Renal cortical epithelial cell (primary cell): ENCODE measurements around the gene LHPP. TPM values are rescaled to one million over a fixed set of nuclear protein-coding genes. Genes with fewer than 3 reads are reported as not detected.
"Not testable (repeated sequence)": the region's sequence is repeated elsewhere in the genome, so short reads cannot be mapped to it uniquely, and the experiment has no call there.

Experiments
- DNase-seq: peaks from one replicate; pipeline ENCODE4 v3.0.0-alpha.2; 2011; ENCODE audit warnings: low read depth
- total RNA-seq: library from RNA; depleted of rRNA; stranded (reverse); fragments of >200 nt; gene quantifications from 2 replicates; pipeline ENCODE4 v1.2.3, GENCODE V29; 2014

The LHPP gene
- total RNA-seq, 1 donor from 2014 or later: 18.1 TPM

DNA sequence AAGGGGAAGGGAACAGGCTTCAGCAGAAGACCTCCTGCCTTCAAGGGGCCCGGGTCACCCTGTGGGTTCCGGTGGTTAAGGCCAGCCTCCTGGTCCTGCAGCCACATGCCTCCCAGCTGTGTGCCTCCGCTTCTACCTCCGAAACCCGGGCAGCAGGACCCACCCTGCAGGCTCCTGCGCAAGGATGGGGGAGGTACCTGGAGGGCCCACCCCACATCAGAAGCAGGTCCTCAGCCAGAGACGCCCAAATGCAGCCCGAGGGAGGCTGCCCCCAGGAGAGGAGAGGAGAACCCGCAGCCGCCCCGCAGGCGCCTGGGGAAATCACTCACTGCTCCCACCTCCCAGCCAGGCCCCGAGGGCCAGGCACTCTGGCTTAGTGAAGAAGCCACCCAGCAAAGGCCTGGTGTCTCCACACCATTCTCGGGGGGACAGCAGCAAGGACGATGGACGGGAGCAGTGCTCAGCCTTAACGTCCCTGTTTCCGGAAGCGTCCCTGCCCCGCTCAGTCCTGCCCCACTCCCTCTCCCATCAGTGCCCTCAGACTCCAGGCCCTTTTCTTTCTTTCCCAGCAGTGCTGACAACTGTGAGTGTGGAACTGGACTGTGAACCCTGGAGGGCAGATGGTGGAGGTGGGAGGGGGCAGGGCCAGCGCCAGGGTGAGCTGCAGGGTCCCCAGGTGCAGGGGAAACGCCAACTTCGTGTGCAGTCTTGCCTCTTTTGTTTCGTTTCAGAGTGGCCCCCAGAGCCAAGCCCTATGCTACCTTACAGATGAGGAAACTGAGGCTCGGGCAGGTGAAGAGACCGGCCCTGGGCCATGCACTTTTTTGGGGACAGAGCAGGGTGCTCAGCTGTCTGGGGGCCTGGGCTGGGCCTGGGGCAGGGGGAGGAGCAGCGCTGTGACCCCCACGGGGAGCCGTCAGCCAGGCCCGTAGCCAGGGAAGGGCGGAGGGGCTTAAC is 144.5 kb downstream of the LHPP start:
- DNase-seq: no peak

DNA sequence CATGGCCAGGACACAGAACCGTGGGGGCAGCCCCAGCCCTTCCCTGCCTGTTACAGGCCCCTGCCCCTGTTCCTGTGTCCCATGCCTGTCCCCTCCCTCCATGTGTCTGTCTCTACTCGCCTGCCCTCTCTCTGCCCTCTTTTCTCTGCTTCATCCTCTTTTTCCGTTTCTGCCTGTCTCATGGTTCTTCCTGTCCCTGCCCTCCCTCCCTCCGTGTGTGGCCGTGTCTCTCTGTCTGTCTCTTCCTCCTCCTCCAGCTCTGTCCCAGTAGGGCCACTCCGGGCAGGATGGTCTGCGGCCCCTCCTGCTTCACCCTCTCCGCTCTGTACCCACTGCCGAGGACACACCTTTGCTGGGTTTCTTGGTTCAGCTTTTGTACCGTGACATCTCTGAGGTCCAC is 145.2 kb downstream of the LHPP start:
- DNase-seq: no peak

DNA sequence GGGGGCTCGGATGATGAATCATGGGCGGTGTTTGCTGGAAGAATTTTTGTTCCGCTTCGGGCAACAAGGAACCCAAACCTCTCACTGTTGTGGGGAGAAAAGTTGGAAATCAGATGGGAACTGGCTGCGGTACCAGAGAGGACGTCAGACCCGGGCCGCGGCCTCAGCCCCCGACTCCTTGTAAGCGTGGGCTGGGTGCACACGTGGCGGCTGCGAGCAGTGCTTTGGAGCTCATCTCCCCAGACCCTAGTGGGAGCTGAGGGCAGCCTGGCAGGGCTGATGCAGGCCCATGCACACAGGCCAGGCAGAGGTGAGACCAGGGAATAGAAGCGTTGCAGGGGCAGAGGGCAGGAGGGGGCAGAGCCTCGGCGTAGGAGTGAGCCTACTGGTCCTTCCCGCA is 146.1 kb downstream of the LHPP start:
- no peak for DNase-seq

DNA sequence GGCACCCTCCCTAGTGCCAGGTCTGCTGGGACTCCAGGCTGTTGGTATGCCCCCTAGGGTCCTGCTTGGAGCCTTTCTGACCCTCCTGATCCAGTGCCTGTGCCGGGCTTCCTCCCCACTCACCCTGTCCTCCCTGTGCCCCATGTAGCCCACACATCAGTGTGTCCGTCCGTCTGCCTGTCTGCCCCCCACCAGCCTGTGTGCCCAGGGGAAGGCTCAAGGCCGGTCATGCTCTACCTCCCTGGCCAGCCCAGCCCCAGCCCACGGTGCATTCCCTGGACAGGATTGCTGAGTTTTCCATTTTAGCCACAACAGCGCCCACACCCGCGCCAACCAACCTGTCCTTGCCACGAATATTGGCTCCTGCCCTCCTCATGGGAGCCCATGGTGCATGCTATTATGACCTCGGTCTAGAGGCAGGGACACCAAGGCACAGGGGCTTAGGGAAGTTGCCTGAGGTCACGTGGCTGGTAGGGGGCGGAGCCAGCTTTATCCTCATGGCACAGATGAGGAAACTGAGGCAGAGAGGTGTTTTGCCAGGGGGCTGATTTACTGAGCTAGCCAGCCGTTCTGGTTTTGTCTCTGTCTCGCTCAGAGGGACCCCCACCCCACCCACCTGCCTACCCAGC is 146.6 kb downstream of the LHPP start:
- no peak for DNase-seq

DNA sequence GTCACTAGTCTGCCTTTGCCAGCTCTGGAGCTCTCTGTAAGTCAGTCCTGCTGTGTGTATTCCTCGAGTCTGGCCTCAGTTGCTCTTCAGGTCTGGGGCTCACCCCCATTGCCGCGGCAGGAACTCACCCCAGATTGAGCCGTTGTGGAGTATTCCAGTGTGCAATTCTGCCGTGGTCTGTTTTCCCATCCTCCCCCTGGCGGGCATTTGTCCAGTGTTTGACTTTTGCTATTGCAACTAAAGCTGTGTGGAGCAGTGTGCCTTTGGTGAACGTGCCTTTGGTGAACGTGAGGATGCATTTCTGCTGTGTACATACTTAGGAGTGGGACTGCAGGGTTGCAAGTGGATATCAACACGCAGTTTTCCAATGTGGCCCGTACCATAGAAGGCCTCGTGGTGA is 148.1 kb downstream of the LHPP start:
- DNase-seq: no peak

DNA sequence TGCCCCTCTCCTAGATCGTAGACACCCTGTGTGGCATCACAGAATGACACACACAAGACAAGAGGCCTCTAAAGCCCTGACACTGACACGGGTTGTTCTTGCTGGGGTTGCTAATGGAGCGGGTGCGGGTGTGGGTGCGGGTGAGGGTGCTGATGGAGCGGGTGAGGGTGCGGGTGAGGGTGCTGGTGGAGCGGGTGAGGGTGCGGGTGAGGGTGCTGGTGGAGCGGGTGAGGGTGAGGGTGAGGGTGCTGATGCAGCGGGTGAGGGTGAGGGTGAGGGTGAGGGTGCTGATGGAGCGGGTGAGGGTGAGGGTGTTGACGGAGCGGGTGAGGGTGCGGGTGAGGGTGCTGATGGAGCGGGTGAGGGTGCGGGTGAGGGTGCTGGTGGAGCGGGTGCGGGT is 148.6 kb downstream of the LHPP start:
- not testable (repeated sequence) for DNase-seq

DNA sequence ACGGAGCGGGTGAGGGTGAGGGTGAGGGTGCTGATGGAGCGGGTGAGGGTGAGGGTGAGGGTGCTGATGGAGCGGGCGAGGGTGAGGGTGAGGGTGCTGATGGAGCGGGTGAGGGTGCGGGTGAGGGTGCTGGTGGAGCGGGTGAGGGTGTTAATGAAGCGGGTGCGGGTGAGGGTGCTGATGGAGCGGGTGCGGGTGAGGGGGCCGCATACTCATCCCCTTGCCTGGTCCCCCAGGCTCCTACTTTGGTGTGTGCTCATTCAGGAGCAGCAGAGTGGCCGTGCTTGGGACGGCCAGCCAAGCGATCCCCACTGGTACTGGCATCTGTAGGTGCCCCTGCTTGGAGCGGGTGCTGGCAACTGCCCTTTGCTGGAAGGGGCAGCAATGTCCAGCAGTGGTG is 149.2 kb downstream of the LHPP start:
- not testable (repeated sequence) for DNase-seq

GRCh38 chr10:124611738-124612137 is 150.1 kb downstream of the LHPP start:
- DNase-seq: no peak

DNA sequence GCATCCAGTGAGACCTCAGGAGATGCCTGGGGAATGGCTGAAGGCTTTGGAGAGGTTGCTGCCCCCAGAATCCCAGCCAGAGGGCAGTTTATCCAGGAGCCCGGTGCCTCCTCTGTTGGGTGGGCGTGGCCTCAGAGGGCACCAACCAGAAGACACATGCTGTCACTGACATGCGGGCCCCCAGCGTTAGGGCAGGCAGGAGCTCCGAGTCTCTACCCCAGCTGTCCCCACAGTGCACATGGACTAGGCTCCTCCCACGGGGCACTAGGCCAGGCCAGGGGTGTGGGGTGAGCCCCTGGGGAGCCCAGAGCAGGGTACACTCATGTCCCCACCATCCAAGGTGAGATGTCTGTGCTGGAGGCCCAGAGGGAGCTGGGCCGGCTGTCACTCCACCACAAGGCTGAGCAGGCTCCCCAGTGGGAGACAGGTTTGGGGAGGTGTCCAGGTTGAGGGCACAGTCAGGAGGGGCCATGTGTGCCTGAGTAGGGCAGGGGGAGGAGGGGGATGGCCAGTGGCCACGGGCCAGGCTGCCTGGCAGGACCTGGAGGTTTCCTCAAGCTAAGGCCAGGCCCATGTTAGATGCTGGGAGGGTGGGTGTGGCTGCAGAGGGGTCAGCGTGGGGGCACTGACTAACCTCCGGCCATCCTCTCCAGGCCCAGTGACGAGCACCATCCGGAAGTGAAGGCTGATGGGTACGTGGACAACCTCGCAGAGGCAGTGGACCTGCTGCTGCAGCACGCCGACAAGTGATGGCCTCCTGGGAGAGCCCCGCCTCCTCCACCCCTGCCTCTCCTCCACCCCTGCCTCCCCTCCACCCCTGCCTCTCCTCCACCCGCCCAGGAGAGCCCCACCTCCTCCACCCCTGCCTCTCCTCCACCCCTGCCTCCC is 151.2 kb downstream of the LHPP start:
- DNase-seq: no peak

DNA sequence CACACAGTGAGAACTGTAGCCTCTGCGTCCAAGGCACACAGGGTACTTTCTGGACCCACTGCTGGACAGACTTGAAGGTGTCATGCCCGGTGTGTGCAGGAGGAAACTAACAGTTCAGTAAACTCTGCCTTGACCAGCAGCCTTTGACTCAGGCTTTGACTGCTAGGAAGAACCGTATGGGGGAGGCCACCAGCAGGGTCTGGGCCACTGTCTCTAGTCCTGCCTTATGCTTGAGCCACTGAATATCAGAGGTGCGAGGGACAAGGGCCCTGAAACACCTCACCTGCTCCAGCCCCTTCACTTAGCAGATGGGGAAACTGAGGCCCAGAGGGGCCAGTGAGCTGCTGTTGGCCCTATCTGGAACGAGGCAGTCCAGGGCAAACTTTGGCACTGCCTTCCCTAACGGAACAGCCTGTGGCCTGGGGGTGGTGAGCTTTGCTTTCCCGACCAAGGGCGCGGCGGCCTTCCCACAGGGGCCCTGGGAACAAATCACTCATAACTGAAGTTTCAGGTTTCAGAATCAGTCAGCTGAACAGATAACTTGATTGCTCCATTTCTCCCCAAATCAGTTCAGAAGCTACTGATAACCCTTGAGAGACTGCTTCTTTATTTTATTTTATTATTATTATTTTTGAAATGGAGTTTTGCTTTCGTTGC is 152.5 kb downstream of the LHPP start:
- DNase-seq: no peak

DNA sequence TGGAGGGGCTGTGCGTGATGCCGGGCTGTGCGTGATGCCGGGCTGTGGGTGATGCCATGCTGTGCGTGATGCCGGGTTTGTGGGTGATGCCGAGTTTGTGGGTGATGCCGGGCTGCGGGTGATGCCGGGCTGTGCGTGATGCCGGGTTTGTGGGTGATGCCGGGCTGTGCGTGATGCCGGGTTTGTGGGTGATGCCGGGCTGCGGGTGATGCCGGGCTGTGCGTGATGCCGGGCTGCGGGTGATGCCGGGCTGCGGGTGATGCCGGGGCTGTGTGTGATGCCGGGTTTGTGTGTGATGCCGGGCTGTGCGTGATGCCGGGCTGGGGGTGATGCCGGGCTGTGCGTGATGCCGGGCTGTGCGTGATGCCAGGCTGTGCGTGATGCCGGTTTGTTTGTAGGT is 153.6 kb downstream of the LHPP start:
- no peak for DNase-seq

DNA sequence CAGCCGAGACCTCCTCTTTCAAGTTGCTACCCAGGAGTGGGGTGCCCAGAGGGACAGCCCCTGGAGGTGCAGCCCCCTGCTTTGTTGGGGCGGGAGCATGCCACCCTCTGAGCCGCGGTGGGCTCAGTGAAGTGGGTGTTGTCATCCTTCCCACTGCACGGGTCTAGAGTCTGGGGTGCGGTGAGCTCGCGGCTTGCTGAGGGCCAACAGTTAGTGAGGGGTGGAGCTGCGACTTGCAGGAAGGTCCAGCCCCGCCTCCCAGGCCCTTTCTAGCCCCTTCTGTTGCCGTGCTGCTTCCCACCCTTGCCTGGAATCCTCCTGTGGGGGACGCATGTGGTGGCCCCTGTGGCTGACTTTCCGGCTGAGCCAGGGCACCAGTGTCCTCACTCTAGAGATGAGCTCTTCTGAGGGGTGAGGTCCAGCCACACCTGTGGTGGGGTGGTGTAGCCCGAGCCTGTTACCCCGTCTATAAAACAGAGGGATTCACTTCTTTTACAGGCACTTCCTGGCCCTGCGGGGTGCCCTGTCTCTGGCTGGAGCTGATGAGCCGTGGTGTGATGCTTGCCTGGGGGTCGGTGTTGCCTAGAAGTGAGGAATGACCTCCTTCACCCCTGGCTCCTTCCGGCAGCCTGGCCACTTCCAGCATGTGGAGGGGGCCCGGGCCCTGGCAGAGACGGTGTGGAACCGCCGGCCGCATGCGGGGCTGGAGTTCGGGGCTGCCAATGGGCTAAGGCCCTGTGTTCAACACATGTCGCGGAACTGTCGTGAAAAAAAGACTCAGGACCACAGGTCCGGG is 154.6 kb downstream of the LHPP start:
- no peak for DNase-seq

- DNase-seq: no peak
Measured at GRCh38 chr10:124616836-124617130, 155.2 kb downstream of the LHPP start.

DNA sequence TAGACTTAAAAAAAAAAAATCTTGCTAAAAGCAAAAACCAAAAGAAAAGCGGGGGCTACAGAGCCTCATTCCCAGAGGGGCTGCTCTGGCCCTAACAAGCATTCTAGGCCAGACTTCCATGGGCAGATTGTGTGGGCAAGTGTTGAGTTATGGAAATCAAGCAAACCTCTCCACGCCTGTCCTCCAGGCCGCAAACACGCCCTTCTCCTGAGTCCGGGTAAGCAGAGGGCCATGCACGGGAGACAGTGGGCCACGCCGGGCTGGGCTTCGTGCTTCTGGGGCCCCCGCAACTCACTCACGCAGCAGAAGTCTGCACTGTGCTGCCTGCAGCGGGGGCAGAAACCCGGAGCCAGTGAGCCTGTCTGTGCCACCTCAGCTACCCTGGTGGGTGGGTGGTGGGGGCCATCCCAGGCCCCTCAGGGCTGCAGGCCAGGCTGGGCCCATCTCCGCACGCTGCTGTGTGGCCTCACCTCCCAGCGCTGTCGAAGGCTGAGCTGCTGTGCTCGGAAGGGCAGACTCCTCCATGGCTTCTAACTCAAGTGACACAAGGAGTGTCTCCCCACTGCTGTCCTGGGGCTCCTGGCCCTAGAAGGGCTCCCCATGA is 156.9 kb downstream of the LHPP start:
- no peak for DNase-seq

GRCh38 chr10:124619195-124619594 is 157.6 kb downstream of the LHPP start:
- no peak for DNase-seq

GRCh38 chr10:124619802-124620490 is 158.3 kb downstream of the LHPP start:
- DNase-seq: no peak

- DNase-seq: no peak
Measured at GRCh38 chr10:124621637-124622036, 160.0 kb downstream of the LHPP start.

- DNase-seq: no peak
Measured at GRCh38 chr10:124622158-124622557, 160.5 kb downstream of the LHPP start.

DNA sequence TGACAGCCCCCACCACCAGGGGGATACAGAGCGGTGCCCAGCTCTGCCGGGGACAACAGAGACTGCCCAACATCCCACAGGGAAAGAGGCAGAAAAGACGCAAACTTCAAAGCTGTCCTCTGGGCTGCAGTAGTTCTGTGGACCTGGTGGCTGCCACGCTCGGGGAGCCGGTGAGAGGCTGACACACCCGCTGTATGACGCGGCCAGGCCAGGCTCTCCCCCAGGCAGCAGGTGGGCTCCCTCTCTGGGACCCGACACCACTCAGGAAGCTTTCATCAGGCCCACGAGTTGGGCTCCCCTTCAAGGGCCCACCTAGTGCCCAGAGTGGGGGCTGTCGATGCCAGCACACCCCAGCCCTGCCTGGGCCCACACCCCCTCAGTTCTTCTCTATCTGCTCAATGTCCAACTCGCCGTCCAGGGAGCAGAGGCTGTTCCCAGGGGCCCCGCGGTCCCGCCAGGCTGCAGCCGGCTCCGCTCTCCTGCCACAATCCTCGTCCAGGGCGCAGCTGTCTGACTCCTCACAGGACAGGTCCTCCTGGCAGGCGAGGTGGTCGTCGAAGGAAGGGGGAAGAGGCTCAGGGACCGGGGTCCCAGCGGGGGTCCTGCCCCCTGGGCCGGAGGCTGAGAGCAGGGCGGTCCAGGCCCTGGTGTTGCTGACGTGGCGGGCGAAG is 161.4 kb downstream of the LHPP start:
- DNase-seq: no peak
